Mesodermal cell (in vitro differentiated cells): ENCODE data around the gene FAM151B. TPM values are rescaled to one million over a fixed set of nuclear protein-coding genes. Genes with fewer than 3 reads are reported as not detected.
"Not testable (repeated sequence)": the region's sequence is repeated elsewhere in the genome, so short reads cannot be mapped to it uniquely, and the experiment has no call there.

Source experiments
- H3K27ac ChIP-seq: 2 replicates; pipeline ENCODE4 v1.7.0; 2013; ENCODE audit warnings: mild to moderate bottlenecking, low read depth, low read length, moderate library complexity; ENCODE audit not compliant: severe bottlenecking
- H3K36me3 ChIP-seq: 2 replicates; pipeline ENCODE4 v1.7.1; 2013; ENCODE audit warnings: mild to moderate bottlenecking, low read length, moderate library complexity; ENCODE audit not compliant: control insufficient read depth, insufficient read depth
- H3K4me1 ChIP-seq: one replicate; pipeline ENCODE4 v1.7.1; 2013; ENCODE audit warnings: mild to moderate bottlenecking, low read length; ENCODE audit not compliant: insufficient read depth, control insufficient read depth, poor library complexity, severe bottlenecking
- H3K4me3 ChIP-seq: 2 replicates; pipeline ENCODE4 v1.7.0; 2013; ENCODE audit warnings: low read length, control low read depth, mild to moderate bottlenecking; ENCODE audit not compliant: insufficient read depth, poor library complexity, severe bottlenecking; ENCODE audit errors: extremely low read depth
- H3K9me3 ChIP-seq: 2 replicates; pipeline ENCODE4 v1.7.1; 2013; ENCODE audit warnings: mild to moderate bottlenecking, low read length, moderate library complexity; ENCODE audit not compliant: control insufficient read depth
- WGBS, 2 experiments: methylation state at CpG; one replicate each; pipeline ENCODE4 v1.1.5; 2013; ENCODE audit warnings: missing lambda C conversion rate in 2 of 2; ENCODE audit not compliant: insufficient coverage in 2 of 2; 5-methylcytosine and 5-hydroxymethylcytosine counted together
- polyA plus RNA-seq, 2 experiments: library from polyadenylated mRNA; stranded (reverse); fragments of 50-300 nt; gene quantifications; one replicate each; pipeline ENCODE4 v1.2.3, GENCODE V29; 2013

FAM151B gene, protein sequence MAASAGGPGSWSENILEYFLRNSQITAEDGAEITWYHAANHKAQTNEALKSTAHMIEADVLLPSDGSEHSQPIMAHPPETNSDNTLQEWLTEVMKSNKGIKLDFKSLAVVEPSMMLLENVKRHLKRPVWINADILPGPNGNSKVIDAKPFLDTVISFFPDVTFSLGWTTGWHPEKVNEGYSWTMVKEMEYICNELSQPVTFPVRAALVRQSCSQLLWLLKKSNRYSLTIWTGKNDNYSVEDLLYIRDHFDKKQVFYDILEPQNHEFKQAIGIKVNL
- polyA plus RNA-seq (2013, experiment 1 of 2): 1.6 TPM
- polyA plus RNA-seq (2013, experiment 2 of 2): 0.91 TPM

DNA sequence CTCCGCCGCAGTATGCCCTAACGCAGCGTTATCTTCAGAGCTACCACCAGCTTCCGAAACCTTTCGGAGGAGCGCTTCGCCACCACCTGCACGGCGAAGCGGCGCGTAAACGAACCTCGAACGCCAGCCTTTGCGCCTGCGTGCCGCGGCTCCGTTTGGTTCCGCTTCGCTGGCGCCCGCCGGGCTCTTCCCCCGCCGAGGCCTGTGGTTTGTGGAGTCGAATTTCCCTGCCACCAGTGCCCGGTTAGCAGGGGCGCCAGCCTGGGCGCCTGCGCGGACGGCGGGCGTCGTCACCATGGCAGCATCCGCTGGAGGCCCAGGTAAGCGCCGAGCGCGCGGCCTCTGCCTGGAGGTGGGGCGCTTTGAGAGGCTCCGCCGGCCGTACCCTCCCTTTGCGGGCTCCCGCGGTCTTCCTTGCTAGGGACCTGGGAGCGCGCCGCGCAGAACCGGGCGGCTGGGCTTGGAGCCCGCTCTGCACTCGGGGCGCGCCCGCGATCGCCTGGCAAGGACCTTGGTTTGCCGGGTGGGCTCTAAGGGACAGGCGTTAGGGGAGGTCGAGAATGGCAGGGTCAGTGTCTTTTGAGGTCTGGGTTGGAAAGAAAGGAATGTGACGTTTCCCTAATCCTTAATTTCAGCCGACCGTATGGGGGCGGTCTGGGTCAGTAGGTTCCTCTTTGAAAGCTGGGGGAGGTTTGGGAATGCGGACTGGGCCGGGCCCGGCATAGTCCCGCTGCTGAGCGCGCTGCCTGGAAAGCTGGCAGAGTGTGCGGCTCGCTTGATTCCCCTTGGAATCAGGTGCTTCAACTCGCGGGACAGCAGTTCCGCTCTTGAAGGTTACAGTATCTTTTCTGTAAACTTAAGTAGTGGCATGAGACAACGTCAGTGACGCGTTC is at the start of gene FAM151B:
Gene FAM151B, plus strand, starts transcription at position 272 of the 893 bp plus-strand sequence. Its CDS starts 24 bp downstream, at position 296.
- peak within 1 kb of the TSS; percentile 76 for H3K27ac ChIP-seq
- H3K4me1 ChIP-seq: no peaks in the 10 kb centered on the region
- 1 to 2% methylated on average over 61 to 73 of the region's 85 CpGs for WGBS, 2 experiments
- H3K9me3 ChIP-seq: no peaks in the 10 kb centered on the region
- no peaks in the 10 kb centered on the region for H3K36me3 ChIP-seq
- peak within 1 kb of the TSS; percentile 58 for H3K4me3 ChIP-seq

- Histone ChIP-seq H3K36me3 (peaks cover 64% of the 10 kb centered on the region), H3K27ac (no peak overlapping the region), H3K4me3 (no peak overlapping the region), H3K9me3 (no peaks in the 10 kb centered on the region), H3K4me1 (no peaks in the 10 kb centered on the region)
- 88 to 95% methylated on average over 1 to 4 of the region's 4 CpGs for WGBS, 2 experiments
These were observed 49.2 kb upstream of the FAM151B start for GRCh38 chr5:80438739-80439138.

GRCh38 chr5:80439213-80439612 is 48.7 kb upstream of the FAM151B start:
- Histone ChIP-seq H3K4me3 (no peak overlapping the region), H3K27ac (no peak overlapping the region), H3K36me3 (peaks cover 61% of the 10 kb centered on the region), H3K9me3 (no peaks in the 10 kb centered on the region), H3K4me1 (no peaks in the 10 kb centered on the region)

- Histone ChIP-seq H3K4me1 (no peaks in the 10 kb centered on the region), H3K36me3 (peaks cover 61% of the 10 kb centered on the region), H3K27ac (no peak overlapping the region), H3K4me3 (no peak overlapping the region), H3K9me3 (no peaks in the 10 kb centered on the region)
These were observed 45.2 kb upstream of the FAM151B start for GRCh38 chr5:80442742-80443141.

- peaks cover 51% of the 10 kb centered on the region for H3K36me3 ChIP-seq
- H3K4me3 ChIP-seq: no peak overlapping the region
These were observed 34.5 kb upstream of the FAM151B start for GRCh38 chr5:80453366-80453765.

DNA sequence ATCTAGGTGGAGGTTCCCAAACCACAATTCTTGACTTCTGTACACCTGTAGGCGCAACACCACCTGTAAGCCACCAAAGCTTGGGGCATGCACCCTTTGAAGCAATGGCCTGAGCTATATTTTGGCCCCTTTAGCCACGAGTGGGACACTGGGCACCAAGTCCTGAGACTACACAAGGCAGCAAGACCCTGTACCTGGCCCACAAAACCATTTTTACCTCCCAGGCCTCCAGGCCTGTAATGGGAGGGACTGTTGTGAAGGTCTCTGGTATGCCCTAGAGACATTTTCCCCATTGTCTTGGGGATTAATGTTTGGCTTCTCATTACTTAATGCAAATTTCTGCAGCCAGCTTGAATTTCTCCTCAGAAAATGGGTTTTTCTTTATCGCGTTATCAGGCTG is 24.6 kb upstream of the FAM151B start:
- Histone ChIP-seq H3K9me3 (peaks cover 19% of the 10 kb centered on the region), H3K4me1 (no peaks in the 10 kb centered on the region)
- WGBS, 2 experiments: 95 to 100% methylated on average over 4 of the region's 4 CpGs

More at GRCh38 chr5:80453366-80453765, 34.5 kb upstream of the FAM151B start:
- Histone ChIP-seq H3K9me3 (no peaks in the 10 kb centered on the region), H3K4me1 (no peaks in the 10 kb centered on the region), H3K27ac (no peak overlapping the region)
- WGBS, 2 experiments: 100% methylated on average over 1 to 2 of the region's 2 CpGs

DNA sequence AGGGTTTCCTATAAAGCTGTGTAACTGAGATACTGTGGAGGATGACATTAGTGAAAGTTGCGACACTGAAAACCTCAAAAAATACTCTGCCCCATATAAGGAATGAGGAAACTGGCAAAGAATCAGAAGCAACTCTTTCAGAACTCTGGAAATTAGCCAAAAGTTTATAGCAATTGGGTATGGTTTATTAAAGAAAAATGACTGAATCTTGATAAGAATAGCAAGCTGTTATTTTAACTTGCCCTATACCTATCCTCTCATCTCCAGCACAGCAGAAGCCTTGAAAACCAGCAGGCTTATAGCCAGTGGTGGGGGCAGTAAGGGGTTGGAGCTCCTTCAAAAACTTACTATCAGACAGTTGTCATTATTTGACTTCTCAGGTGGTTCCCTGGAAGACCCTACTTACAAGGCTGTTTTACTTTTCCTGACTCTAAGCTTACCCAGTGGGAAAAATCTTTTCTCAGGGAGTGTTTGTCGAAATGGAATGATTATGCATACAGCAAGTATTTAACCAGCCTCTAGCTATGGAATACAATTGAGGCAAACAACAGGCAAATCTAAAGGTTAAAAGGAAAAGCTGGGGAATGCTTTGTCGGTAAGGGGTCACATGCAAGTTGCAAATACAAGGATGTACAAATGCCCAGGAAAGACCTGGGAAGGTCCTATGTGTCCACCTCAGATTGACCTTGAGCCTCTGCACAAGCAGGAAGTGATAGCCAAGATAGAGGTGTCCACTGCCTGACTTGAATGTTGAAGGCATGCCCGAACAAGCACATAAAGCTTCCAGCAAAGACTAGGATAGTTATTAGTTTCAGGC is 21.0 kb upstream of the FAM151B start:
- Histone ChIP-seq H3K4me1 (no peaks in the 10 kb centered on the region), H3K27ac (no peak overlapping the region), H3K9me3 (peaks cover 17% of the 10 kb centered on the region), H3K4me3 (no peak overlapping the region), H3K36me3 (peaks cover 76% of the 10 kb centered on the region)
- WGBS, 2 experiments: 88 to 92% methylated on average over 1 of the region's 4 CpGs

More for the DNA sequence above, 24.6 kb upstream of the FAM151B start:
- Histone ChIP-seq H3K36me3 (peaks cover 77% of the 10 kb centered on the region), H3K4me3 (no peak overlapping the region), H3K27ac (no peak overlapping the region)

- H3K4me1 ChIP-seq: no peaks in the 10 kb centered on the region
- H3K36me3 ChIP-seq: peaks cover 76% of the 10 kb centered on the region
- WGBS, 2 experiments: no CpG with 5 or more reads among the region's 1 CpG
- H3K9me3 ChIP-seq: peaks cover 13% of the 10 kb centered on the region
- no peak overlapping the region for H3K27ac ChIP-seq
- H3K4me3 ChIP-seq: no peak overlapping the region
These were observed 19.8 kb upstream of the FAM151B start for GRCh38 chr5:80468131-80468530.

DNA sequence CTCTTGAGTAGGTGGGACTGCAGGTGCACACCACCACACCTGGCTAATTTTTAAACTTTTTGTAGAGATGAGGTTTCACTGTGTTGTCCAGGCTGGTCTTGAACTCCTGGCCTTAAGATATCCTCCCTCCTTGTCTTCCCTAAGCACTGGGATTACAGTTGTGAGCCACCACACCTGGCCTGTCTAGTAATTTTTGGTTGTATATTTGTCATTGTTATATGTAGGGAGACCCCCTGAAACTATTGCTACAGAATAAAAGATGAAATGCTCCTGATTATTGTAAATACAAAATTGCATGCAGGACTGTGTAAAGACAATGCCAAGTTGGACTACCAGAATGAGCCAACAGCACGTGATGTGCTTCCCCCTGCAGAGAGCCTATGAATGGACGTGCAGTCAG is 17.3 kb upstream of the FAM151B start:
- peaks cover 71% of the 10 kb centered on the region for H3K36me3 ChIP-seq
- not testable (repeated sequence) for H3K4me1 ChIP-seq, H3K9me3 ChIP-seq, H3K27ac ChIP-seq, H3K4me3 ChIP-seq
- WGBS, 2 experiments: no CpG with 5 or more reads among the region's 2 CpGs

- 100% methylated on average over 1 of the region's 2 CpGs; no CpG with 5 or more reads in 1 of the 2 experiments for WGBS, 2 experiments
- peaks cover 62% of the 10 kb centered on the region for H3K36me3 ChIP-seq
- H3K4me3 ChIP-seq: no peak overlapping the region
- H3K4me1 ChIP-seq: no peaks in the 10 kb centered on the region
- peaks cover 4% of the 10 kb centered on the region for H3K9me3 ChIP-seq
- no peak overlapping the region for H3K27ac ChIP-seq
These were observed 13.0 kb upstream of the FAM151B start for GRCh38 chr5:80474929-80475328.
